ENCODE results near the gene PLXDC2.

DNA sequence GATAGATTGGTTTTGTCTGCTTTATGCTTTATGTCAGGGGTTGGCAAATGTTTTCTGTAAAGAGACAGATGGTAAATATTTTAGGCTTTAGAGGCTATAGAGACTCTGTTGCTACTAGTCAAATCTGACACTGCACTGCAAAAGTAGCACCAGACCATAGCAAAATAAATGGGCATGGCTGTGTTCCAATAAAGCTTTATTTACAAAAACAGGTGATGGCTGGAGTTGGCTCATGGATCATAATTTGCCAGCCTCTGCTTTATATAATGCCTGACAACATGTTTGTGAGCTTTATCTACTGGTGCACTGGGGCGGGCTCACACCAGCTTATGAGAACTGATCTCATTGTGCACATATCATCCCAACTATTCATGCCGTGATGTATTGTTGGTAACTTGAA, 120.1 kb downstream of the PLXDC2 start:
- TF ChIP-seq CTCF (conservative IDR thresholded peaks at IDR 0.05 in 1 of 2, IDR thresholded peaks at IDR 0.05 in 1 of 2; ENCODE audit: low read depth in 1 of 2, low read length in 2 of 2), result no peak
- no peak for TF ChIP-seq EZH2 (IDR thresholded peaks at IDR 0.05; ENCODE audit: low read length, missing control alignments)
